NOMO-1 treated with dmso at 0.1 percent for 144 hours (cell line): ENCODE measurements around the gene TMEM107.
"Not testable (repeated sequence)": the region's sequence is repeated elsewhere in the genome, so short reads cannot be mapped to it uniquely, and the experiment has no call there.

Experiments used
- DNase-seq: peaks from one replicate; lab custom pipeline; 2025; ENCODE audit not compliant: unreplicated experiment; lab: John Stamatoyannopoulos, UW

Gene TMEM107

DNA sequence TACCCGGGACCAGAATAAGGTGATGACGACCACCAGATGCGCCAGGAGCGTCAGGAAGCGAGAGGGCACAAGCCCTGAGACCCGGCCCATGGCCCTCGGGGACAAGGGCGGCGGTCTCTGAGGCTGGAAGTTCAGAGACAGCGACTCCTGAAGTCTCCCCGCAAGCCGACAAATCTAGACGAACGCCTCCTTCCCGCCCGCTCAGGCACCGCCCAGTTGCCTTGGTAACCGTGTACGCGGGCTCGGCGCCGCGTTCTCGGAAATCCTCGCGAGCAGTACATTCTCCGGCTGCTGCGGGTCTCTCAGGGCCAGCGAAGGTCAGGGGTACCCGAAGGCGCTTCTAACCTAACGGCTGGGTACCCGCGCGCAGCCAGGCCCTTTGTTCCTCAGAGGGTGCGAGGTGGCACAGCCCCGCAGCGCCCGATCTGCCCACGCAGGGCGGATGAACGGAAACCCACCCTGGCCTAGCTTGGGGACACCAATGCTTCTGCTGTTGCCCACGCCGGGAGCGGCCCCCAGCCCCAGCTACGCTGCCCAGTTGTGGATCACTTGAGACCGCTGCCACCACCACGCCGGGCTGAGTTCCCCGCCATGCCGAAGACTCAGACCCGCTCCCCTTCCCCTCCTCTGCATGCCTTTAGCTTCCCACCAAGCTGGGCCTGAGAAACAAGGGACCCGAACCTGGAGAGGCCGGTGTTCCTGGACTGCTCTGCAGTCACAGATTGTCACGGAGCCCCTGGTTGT, at the start of gene TMEM107:
Gene TMEM107, minus strand, starts transcription at position 184 of the 744 bp plus-strand sequence. Its CDS starts 94 bp downstream, at position 90.
- DNase-seq, result peak; percentile 88

DNA sequence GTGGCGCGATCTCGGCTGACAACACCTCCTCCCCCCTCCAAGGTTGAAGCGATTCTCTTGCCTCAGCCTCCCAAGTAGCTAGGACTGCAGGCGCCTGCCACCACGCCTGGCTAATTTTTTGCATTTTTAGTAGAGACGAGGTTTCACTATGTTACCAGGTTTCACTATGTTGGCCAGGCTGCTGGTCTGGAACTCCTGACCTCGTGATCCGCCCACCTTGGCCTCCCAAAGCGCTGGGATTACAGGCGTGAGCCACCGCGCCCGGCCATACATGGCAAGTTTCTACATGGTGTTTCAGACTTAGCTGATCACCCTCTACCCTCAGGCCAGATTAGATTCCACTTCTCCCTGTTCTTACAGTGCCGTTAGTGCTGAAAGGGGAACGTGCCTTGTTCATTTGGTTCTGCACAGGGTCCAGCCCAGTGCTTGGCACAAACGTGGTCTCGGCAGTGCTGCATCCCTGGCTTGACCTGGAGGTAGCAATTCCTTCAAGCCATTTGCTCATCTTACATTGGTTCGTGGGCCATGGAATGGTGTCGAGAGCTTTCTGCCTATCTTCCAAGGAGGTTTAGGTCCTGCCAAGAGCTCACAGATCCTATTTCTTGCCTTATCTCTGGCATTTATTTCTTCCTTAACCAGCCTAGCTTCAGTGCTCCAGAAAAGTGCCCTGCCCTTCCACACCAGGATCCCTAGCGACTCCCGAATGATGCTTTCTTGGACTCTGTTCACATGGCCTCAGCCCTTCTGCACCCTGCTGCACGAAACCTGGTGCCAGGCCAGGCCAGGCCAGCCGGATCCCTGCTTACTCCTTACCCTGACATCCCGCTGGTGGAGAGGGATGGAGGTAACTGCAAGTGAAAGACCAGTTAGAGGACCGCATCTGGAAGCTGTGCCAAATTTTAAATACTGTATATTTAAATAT, 49.0 kb upstream of the TMEM107 start:
- no peak for DNase-seq

GRCh38 chr17:8223356-8224126, 47.4 kb upstream of the TMEM107 start:
- DNase-seq, result peak; percentile 69

- peak; percentile 80 for DNase-seq
These were observed 46.6 kb upstream of the TMEM107 start for GRCh38 chr17:8222630-8223355.

DNA sequence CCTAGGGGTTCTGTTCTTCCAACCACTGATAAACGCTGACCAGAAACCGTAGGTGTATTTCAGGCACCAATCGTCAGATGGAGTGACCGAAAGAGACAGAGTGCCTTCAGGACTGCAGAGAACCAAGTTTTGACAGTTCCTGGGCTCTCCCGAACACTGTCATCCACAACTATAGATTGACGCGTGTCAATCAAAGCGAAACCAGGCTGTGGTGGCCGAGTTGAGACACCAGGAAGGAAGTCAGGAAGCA, 46.1 kb upstream of the TMEM107 start:
- DNase-seq, result no peak

DNA sequence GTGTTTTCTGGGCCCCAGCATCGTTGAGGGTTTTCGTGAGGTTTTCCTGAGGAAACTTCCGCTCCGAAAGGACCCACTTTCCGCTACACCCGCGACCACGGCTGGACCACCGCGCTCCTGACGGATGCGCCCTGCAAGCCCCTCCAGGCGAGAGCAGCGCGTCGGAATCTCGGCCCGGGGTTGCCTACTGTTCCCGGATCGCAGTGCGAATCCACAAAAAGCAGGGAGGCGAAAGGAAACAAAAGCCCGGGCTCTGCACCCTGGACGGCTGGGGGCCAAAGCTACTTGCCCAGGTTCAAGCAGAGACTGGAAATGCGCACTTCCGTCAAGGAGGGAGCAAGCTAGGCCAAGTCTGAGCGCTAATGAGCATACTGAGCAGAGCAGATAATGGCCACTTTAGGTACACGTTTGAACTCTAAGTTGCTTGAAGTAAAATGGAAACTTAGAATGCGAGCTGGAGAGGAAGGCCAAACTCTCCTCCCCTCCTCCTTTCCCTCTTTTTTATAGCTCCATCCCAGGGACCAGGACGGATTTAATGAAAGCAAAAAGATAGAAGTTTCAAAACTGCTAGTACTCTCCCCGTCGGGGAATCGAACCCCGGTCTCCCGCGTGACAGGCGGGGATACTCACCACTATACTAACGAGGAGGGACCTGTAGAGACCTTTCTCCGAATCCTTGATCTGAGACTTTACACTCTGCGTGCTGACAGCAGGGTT, 45.6 kb upstream of the TMEM107 start:
- DNase-seq, result peak; percentile 89

GRCh38 chr17:8220783-8221662, 44.8 kb upstream of the TMEM107 start:
- peak; percentile 76 for DNase-seq

DNA sequence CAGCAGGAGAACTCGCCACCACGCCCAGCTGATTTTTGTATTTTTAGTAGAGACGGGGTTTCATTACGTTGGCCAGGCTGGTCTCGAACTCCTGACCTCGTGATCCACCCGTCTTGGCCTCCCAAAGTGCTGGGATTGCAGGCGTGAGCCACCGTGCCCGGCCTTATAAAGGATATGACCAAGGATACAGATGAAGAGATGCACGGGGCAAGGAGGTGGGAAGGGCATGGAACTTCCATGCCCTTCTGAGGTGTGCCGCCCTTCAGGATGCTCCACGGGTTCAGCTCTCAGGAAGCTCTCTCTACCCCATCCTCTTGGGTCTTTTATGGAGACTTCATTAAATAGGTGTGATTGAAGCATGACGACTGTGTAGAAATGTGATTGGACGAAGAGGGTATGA, 37.8 kb upstream of the TMEM107 start:
- DNase-seq, result not testable (repeated sequence)

- DNase-seq, result no peak
These were observed 36.4 kb upstream of the TMEM107 start for GRCh38 chr17:8212312-8213180.

GRCh38 chr17:8210761-8211458, 34.7 kb upstream of the TMEM107 start:
- no peak for DNase-seq

DNA sequence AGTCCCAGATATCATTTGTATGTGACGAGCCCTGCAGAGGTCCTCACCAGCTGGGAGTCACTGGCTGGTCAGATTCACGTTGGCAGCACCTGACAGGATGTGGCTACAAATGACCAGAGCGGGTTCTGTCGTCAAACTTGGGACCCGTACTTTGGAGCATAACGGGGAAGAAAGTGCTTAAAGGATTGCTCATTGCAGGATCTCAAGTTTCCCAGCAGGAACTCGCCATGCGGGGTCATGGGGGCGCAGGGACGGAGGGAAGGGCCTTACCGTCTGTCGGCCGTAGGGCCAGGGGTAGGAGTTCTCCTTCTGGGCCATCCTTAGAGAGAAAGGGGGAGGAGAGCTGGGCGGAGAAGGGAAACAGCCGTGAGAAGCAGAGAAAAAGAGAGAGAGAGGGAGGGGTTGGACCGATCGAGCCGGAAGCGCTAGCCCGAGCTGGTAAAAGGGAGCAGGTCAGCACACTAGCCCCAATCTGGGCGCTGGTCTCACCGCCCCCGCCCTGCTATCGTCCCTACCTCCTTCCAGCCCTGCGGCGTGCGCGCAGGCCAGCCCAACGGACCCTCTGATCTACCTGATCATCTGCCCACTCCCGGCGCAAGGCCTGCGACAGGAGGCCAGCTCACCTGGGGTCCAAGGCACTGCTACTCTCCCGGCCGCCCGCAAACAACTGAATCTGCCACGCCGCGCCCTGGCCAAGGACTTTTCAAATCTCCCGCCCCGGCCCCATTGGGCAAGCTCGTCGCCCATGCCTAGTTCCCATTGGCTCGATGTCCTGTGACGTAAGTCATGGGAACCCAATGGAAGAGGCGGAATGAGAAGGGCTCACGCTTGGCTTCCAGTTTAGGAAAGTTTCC, 34.0 kb upstream of the TMEM107 start, which contains the start of gene AURKB:
Gene AURKB, minus strand, starts transcription at position 669 of the 854 bp plus-strand sequence. Its CDS starts 351 bp downstream, at position 318.
- DNase-seq, result peak; percentile 89

DNA sequence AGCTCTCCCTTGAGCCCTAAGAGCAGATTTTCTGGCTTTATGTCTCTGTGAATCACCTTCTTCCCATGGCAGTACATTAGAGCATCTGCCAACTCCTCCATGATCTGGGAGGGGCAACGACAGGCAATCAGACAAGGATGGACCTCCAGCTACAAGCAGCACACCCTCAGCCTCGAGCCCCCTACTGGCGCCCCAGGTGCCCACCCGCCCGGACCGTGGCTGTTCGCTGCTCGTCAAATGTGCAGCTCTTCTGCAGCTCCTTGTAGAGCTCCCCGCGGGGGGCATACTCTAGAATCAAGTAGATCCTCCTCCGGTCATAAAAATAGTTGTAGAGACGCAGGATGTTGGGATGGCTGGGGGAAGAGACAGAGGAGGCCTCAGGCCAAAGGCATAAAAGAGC, 30.4 kb upstream of the TMEM107 start:
- DNase-seq, result no peak

GRCh38 chr17:8204761-8205555, 28.8 kb upstream of the TMEM107 start:
- no peak for DNase-seq

GRCh38 chr17:8192070-8192815, 16.1 kb upstream of the TMEM107 start:
- peak; percentile 81 for DNase-seq

DNA sequence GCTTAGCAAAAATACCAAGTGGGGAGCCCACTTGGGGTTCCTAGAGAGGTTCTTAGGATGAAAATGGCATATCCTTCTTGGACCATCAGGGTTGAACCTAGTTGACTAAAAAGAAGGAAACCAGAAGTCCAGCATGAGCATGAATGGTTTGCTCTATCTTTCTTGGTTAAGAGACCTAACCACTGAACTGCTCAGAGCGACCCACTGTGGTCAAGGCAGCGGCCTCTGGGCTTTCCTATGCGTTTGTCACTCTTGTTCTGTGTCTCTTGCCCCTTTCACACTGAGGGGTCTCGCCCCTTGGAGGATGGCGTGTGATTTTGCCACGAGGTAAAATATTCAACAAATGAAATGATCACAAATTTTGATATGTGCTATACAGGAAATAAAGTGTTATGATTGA, 14.3 kb upstream of the TMEM107 start:
- DNase-seq, result no peak
